Panc1 (cell line): ENCODE results near the gene FOLR3. TPM values are rescaled to one million over a fixed set of nuclear protein-coding genes. Genes with fewer than 3 reads are reported as not detected.

Experiments used
- ATAC-seq: fragments of 200-7000 bp; cut with Tn5 transposase; 2 replicates; pipeline ENCODE4 v1.9.1; 2020; ENCODE audit warnings: mild to moderate bottlenecking, moderate library complexity
- BruUV-seq: library from RNA; stranded (reverse); fragments of 400-500 nt; replicated peaks from 2 replicates; lab custom pipeline; 2021; lab: Mats Ljungman, UMichigan
- CTCF ChIA-PET: fragments of 300-600 bp; sonication (Branson Sonifier 250); formaldehyde crosslinking; loops from one replicate; lab custom pipeline; 2022; ENCODE audit warnings: antibody characterized with exemption; lab: Charles Lee
- POLR2A ChIA-PET: fragments of 300-600 bp; sonication (Branson Sonifier 250); formaldehyde crosslinking; loops from one replicate; lab custom pipeline; 2022; ENCODE audit warnings: antibody characterized with exemption; lab: Charles Lee
- DNase-seq: peaks from one replicate; pipeline ENCODE4 v3.0.0-alpha.2; 2010; ENCODE audit warnings: low read depth, low spot score
- H3K27ac ChIP-seq: 2 replicates; pipeline ENCODE4 v1.5.1; 2011; ENCODE audit warnings: mild to moderate bottlenecking, low read length, inconsistent platforms
- H3K27me3 ChIP-seq: fragments of 200-500 bp; sonication (Bioruptor generic); 2 replicates; pipeline ENCODE4 v1.6.0; 2014; ENCODE audit warnings: low read length, inconsistent platforms; ENCODE audit not compliant: control insufficient read depth, insufficient read depth
- H3K36me3 ChIP-seq: fragments of 200-500 bp; sonication (Bioruptor generic); 2 replicates; pipeline ENCODE4 v1.5.1; 2014; ENCODE audit warnings: inconsistent platforms, mild to moderate bottlenecking, low read length, moderate library complexity; ENCODE audit not compliant: control insufficient read depth, insufficient read depth
- H3K4me1 ChIP-seq: 2 replicates; pipeline ENCODE4 v1.5.1; 2011; ENCODE audit warnings: inconsistent platforms, mild to moderate bottlenecking, low read length, moderate library complexity; ENCODE audit not compliant: control insufficient read depth, insufficient read depth
- H3K4me3 ChIP-seq, 2 experiments: 2 replicates each; pipeline ENCODE4 v1.5.1; 2011 to 2012; ENCODE audit warnings: low read depth in 2 of 2, low read length in 2 of 2, mild to moderate bottlenecking in 2 of 2, inconsistent platforms in 1 of 2, moderate library complexity in 1 of 2
- H3K9me3 ChIP-seq: fragments of 200-500 bp; sonication (Bioruptor generic); 2 replicates; pipeline ENCODE4 v1.5.1; 2014; ENCODE audit warnings: low read depth, mild to moderate bottlenecking, inconsistent platforms, low read length, moderate library complexity; ENCODE audit not compliant: control insufficient read depth, insufficient read depth
- POLR2AphosphoS5 ChIP-seq: IDR thresholded peaks from 2 replicates; pipeline ENCODE4 v1.6.1; 2012; ENCODE audit warnings: mild to moderate bottlenecking, low read depth, low read length, moderate library complexity
- SIN3A ChIP-seq: IDR thresholded peaks from 2 replicates; pipeline ENCODE4 v1.6.1; 2012; ENCODE audit warnings: low read depth, mild to moderate bottlenecking, low read length, moderate library complexity, borderline replicate concordance; ENCODE audit not compliant: insufficient read depth
- TCF7L2 ChIP-seq: IDR thresholded peaks from 2 replicates; pipeline ENCODE4 v1.6.1; 2011; ENCODE audit warnings: mild to moderate bottlenecking, low read depth, low read length, inconsistent platforms
- in situ Hi-C: cut with HindIII; loops from 2 replicates; pipeline ENCODE4 v1.10.0; 2016; ENCODE audit warnings: low sequenced_read_pairs, low pct_unique_long_range_greater_than_20kb
- intact Hi-C: fragments of 100-400 bp; cut with micrococcal nuclease; formaldehyde crosslinking; loops from one replicate; pipeline ENCODE4 v1.10.0; 2022; ENCODE audit not compliant: unreplicated experiment
- total RNA-seq: library from RNA; stranded (reverse); gene quantifications from one replicate; pipeline ENCODE4 v1.2.1, GENCODE V29; 2021; ENCODE audit not compliant: unreplicated experiment
- TF ChIP-seq, protein P1 (sequence below), 2 experiments: IDR thresholded peaks; 2 replicates each; pipeline ENCODE4 v1.6.1; 2011 to 2012; ENCODE audit warnings: low read depth in 2 of 2, control low read depth in 1 of 2, low read length in 1 of 2, mild to moderate bottlenecking in 1 of 2, moderate library complexity in 1 of 2; ENCODE audit not compliant: insufficient read depth in 1 of 2
- TF ChIP-seq, protein P2 (sequence below): fragments of 450-650 bp; IDR thresholded peaks from 2 replicates; pipeline ENCODE4 v1.5.1; 2017; ENCODE audit warnings: mild to moderate bottlenecking

Gene FOLR3
- total RNA-seq, 1 experiment from 2014 or later = not detected

DNA sequence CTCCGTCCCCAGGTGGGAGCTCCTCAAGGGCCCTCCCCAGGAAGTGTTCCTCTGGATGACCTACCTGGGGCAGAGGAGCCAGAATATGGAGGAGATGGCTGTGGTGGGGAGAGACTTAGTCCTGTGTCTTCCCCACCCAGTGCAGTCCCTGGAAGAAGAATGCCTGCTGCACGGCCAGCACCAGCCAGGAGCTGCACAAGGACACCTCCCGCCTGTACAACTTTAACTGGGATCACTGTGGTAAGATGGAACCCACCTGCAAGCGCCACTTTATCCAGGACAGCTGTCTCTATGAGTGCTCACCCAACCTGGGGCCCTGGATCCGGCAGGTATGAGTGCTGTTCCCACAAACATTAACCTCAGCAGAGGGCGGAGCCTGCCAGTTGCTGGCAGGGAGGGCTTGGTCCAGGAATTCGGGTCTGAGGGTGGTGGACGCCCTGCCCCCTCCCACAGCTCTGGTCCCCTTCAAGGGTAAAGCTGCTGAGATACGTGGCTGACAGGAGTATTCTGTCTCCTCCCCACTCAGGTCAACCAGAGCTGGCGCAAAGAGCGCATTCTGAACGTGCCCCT lies 3.4 kb downstream of the FOLR3 start:
- DNase-seq = no peak
- no TSS peak for BruUV-seq
- Histone ChIP-seq H3K27me3 (peaks cover 4% of the 10 kb centered on the region; the same call in 1 of the 2 replicates), H3K27ac (no peak overlapping the region), H3K4me3 (no peak overlapping the region), H3K4me1 (no peaks in the 10 kb centered on the region), H3K9me3 (no peaks in the 10 kb centered on the region), H3K36me3 (no peaks in the 10 kb centered on the region)
- CTCF ChIA-PET = interaction anchor here (0.6 kb wide), 2 partner anchors 10 to 717 kb away, joined by 3 read pairs; no protein-coding TSS in a partner anchor
- intact Hi-C loops (no loop called here), in situ Hi-C loops (no loop called here)
- POLR2A ChIA-PET = no interaction called here
- no peak for TF ChIP-seq POLR2AphosphoS5
- TF ChIP-seq, protein P1, sequence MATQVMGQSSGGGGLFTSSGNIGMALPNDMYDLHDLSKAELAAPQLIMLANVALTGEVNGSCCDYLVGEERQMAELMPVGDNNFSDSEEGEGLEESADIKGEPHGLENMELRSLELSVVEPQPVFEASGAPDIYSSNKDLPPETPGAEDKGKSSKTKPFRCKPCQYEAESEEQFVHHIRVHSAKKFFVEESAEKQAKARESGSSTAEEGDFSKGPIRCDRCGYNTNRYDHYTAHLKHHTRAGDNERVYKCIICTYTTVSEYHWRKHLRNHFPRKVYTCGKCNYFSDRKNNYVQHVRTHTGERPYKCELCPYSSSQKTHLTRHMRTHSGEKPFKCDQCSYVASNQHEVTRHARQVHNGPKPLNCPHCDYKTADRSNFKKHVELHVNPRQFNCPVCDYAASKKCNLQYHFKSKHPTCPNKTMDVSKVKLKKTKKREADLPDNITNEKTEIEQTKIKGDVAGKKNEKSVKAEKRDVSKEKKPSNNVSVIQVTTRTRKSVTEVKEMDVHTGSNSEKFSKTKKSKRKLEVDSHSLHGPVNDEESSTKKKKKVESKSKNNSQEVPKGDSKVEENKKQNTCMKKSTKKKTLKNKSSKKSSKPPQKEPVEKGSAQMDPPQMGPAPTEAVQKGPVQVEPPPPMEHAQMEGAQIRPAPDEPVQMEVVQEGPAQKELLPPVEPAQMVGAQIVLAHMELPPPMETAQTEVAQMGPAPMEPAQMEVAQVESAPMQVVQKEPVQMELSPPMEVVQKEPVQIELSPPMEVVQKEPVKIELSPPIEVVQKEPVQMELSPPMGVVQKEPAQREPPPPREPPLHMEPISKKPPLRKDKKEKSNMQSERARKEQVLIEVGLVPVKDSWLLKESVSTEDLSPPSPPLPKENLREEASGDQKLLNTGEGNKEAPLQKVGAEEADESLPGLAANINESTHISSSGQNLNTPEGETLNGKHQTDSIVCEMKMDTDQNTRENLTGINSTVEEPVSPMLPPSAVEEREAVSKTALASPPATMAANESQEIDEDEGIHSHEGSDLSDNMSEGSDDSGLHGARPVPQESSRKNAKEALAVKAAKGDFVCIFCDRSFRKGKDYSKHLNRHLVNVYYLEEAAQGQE (IDR thresholded peaks at IDR 0.05; ENCODE audit: insufficient read depth in 1 of 2, low read depth in 2 of 2, low read length in 1 of 2) = no peak
- TF ChIP-seq SIN3A = no peak
- TF ChIP-seq, protein P2, sequence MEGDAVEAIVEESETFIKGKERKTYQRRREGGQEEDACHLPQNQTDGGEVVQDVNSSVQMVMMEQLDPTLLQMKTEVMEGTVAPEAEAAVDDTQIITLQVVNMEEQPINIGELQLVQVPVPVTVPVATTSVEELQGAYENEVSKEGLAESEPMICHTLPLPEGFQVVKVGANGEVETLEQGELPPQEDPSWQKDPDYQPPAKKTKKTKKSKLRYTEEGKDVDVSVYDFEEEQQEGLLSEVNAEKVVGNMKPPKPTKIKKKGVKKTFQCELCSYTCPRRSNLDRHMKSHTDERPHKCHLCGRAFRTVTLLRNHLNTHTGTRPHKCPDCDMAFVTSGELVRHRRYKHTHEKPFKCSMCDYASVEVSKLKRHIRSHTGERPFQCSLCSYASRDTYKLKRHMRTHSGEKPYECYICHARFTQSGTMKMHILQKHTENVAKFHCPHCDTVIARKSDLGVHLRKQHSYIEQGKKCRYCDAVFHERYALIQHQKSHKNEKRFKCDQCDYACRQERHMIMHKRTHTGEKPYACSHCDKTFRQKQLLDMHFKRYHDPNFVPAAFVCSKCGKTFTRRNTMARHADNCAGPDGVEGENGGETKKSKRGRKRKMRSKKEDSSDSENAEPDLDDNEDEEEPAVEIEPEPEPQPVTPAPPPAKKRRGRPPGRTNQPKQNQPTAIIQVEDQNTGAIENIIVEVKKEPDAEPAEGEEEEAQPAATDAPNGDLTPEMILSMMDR = no peak
- TF ChIP-seq TCF7L2 = no peak
- ATAC-seq = no peak

DNA sequence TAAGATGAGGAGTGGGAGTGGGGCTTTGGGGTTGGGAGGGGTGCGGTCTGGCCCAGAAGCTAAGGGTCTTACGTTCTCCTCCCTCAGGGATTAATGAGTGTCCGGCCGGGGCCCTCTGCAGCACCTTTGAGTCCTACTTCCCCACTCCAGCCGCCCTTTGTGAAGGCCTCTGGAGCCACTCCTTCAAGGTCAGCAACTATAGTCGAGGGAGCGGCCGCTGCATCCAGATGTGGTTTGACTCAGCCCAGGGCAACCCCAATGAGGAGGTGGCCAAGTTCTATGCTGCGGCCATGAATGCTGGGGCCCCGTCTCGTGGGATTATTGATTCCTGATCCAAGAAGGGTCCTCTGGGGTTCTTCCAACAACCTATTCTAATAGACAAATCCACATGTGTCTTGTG lies 4.0 kb downstream of the FOLR3 start:
- ChIA-PET POLR2A (no interaction called here), CTCF (interaction anchor here (0.6 kb wide), 1 partner anchor 324 kb away, joined by 3 read pairs; no protein-coding TSS in a partner anchor)
- no TSS peak for BruUV-seq
- Histone ChIP-seq H3K27me3 (peaks cover 4% of the 10 kb centered on the region; the same call in 1 of the 2 replicates), H3K4me3 (no peak overlapping the region), H3K9me3 (no peaks in the 10 kb centered on the region), H3K36me3 (no peaks in the 10 kb centered on the region), H3K4me1 (no peaks in the 10 kb centered on the region), H3K27ac (no peak overlapping the region)
- TF ChIP-seq, protein P1 (IDR thresholded peaks at IDR 0.05; ENCODE audit: insufficient read depth in 1 of 2, low read depth in 2 of 2, low read length in 1 of 2) = no peak
- no peak for TF ChIP-seq TCF7L2
- no peak for TF ChIP-seq POLR2AphosphoS5
- TF ChIP-seq, protein P2 = no peak
- no peak for TF ChIP-seq SIN3A
- intact Hi-C loops = no loop called here
- ATAC-seq (no peak), DNase-seq (no peak)
- in situ Hi-C loops = no loop called here
